Erythroblast (primary cell): ENCODE results near the gene OR51F2.

Experiments used
- GATA1 ChIP-seq: IDR thresholded peaks from 2 replicates; pipeline ENCODE4 v1.6.1; 2011; ENCODE audit warnings: low read depth, mild to moderate bottlenecking, control low read depth, low read length, moderate library complexity
- POLR2A ChIP-seq: IDR thresholded peaks from 2 replicates; pipeline ENCODE4 v1.6.1; 2011; ENCODE audit warnings: mild to moderate bottlenecking, low read length

DNA sequence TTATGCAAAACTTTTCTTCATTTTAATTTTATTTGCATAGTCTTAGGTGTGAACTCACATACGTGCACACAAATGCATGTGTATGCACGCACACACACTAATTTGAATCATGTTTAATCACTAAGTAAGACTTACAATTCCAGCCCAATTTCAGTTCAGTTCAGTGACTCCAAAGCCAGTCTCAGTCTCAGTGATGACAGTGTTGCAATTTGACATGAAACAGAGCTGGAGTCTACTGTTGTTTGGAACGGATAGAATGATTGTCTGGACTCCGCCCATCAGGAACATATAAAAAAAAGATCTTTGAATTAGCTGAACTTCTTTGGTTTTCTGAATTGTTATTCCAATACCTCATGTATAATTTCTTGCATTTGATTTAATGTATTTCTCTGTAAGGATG is 42.8 kb downstream of the OR51F2 start:
- TF ChIP-seq POLR2A = no peak
- TF ChIP-seq GATA1 = no peak
